ENCODE data around the gene PARN.
"Not testable (repeated sequence)": the region's sequence is repeated elsewhere in the genome, so short reads cannot be mapped to it uniquely, and the experiment has no call there.

PARN gene

GRCh38 chr16:14629919-14630619 is at the start of gene PARN:
PARN (minus strand) TSS chr16:14630260; CDS start chr16:14630125, 135 bp downstream.
- peak; percentile 92 for DNase-seq (ENCODE audit: low read depth, low spot score)

GRCh38 chr16:14678748-14679497 is 48.9 kb upstream of the PARN start:
- DNase-seq (ENCODE audit: low read depth, low spot score) = no peak

GRCh38 chr16:14677627-14678026 is 47.6 kb upstream of the PARN start:
- DNase-seq (ENCODE audit: low read depth, low spot score) = no peak

GRCh38 chr16:14676633-14677032 is 46.6 kb upstream of the PARN start:
- DNase-seq (ENCODE audit: low read depth, low spot score) = no peak

- no peak for DNase-seq (ENCODE audit: low read depth, low spot score)
Observed at GRCh38 chr16:14672403-14672971, 42.4 kb upstream of the PARN start.

GRCh38 chr16:14669776-14670175 is 39.7 kb upstream of the PARN start:
- no peak for DNase-seq (ENCODE audit: low read depth, low spot score)

GRCh38 chr16:14668556-14669223 is 38.6 kb upstream of the PARN start:
- DNase-seq (ENCODE audit: low read depth, low spot score) = no peak

- no peak for DNase-seq (ENCODE audit: low read depth, low spot score)
Observed at GRCh38 chr16:14667347-14668266, 37.5 kb upstream of the PARN start.

- DNase-seq (ENCODE audit: low read depth, low spot score) = no peak
Observed at GRCh38 chr16:14658063-14658462, 28.0 kb upstream of the PARN start.

GRCh38 chr16:14652726-14653125 is 22.7 kb upstream of the PARN start:
- DNase-seq (ENCODE audit: low read depth, low spot score) = no peak

- DNase-seq (ENCODE audit: low read depth, low spot score) = no peak
Observed at GRCh38 chr16:14650629-14651028, 20.6 kb upstream of the PARN start.

- no peak for DNase-seq (ENCODE audit: low read depth, low spot score)
Observed at GRCh38 chr16:14649816-14650215, 19.8 kb upstream of the PARN start.

- no peak for DNase-seq (ENCODE audit: low read depth, low spot score)
Observed at GRCh38 chr16:14641926-14642325, 11.9 kb upstream of the PARN start.

- no peak for DNase-seq (ENCODE audit: low read depth, low spot score)
Observed at GRCh38 chr16:14641206-14641605, 11.1 kb upstream of the PARN start.

- no peak for DNase-seq (ENCODE audit: low read depth, low spot score)
Observed at GRCh38 chr16:14640538-14640937, 10.5 kb upstream of the PARN start.

GRCh38 chr16:14636951-14637240 is 6.8 kb upstream of the PARN start:
- DNase-seq (ENCODE audit: low read depth, low spot score) = not testable (repeated sequence)

- DNase-seq (ENCODE audit: low read depth, low spot score) = not testable (repeated sequence)
Observed at GRCh38 chr16:14636179-14636950, 6.3 kb upstream of the PARN start.

GRCh38 chr16:14635395-14636165 is 5.5 kb upstream of the PARN start:
- DNase-seq (ENCODE audit: low read depth, low spot score) = no peak

GRCh38 chr16:14634389-14634725 is 4.3 kb upstream of the PARN start:
- DNase-seq (ENCODE audit: low read depth, low spot score) = no peak

Measured in activated CD4-positive, CD25-positive, alpha-beta regulatory T cell treated with anti-CD3 and anti-CD28 coated beads, Interleukin-2, amount 50 U/mL, for 16 hours (primary cell).